HepG2 (cell line): ENCODE data around the gene ADGRG1. TPM values are rescaled to one million over a fixed set of nuclear protein-coding genes. Genes with fewer than 3 reads are reported as not detected.

Experiments used
- ATAC-seq: fragments of 200-7000 bp; cut with Tn5 transposase; 3 replicates; pipeline ENCODE4 v1.9.1; 2020; ENCODE audit warnings: mild to moderate bottlenecking, moderate library complexity
- BruUV-seq: library from RNA; stranded (reverse); fragments of 400-500 nt; replicated peaks from 2 replicates; lab custom pipeline; 2021; lab: Mats Ljungman, UMichigan
- CTCF ChIA-PET: fragments of 300-600 bp; formaldehyde crosslinking; extraction: SDS; loops from one replicate; lab custom pipeline; 2021; ENCODE audit warnings: low total read pairs, inconsistent platforms, low intra/inter-chr PET ratio; lab: Yijun Ruan, JAX
- POLR2A ChIA-PET: fragments of 350-600 bp; sonication (Branson Sonifier 250); formaldehyde crosslinking; loops from one replicate; lab custom pipeline; 2020; ENCODE audit warnings: antibody characterized with exemption, inconsistent platforms; lab: Yijun Ruan, JAX
- DNase-seq: peaks from one replicate; pipeline ENCODE4 v3.0.0-alpha.2; 2015; ENCODE audit warnings: low spot score
- FAIRE-seq: peaks from 3 replicates; lab custom pipeline; 2011; peaks lifted over from hg19 to GRCh38; lab: Jason Lieb, UNC
- H2AFZ ChIP-seq: one replicate; pipeline ENCODE4 v1.6.1; 2011; ENCODE audit warnings: low read length, inconsistent platforms
- H3K27ac ChIP-seq: fragments of 300-600 bp; 3 replicates; pipeline ENCODE4 v1.8.0; 2011; ENCODE audit warnings: mixed run types, mild to moderate bottlenecking, mixed read lengths, low read length, inconsistent platforms; ENCODE audit not compliant: insufficient read depth; ENCODE audit errors: extremely low read length
- H3K27me3 ChIP-seq, 2 experiments: fragments of 200-600 bp in 1 of 2; 2 replicates in 1 of 2; 3 replicates in 1 of 2; pipeline versions ENCODE4 v1.6.0 to v1.8.0; 2011; ENCODE audit warnings: low read length in 2 of 2, mild to moderate bottlenecking in 2 of 2, moderate library complexity in 2 of 2, inconsistent platforms in 1 of 2; ENCODE audit not compliant: insufficient read depth in 2 of 2, control insufficient read depth in 1 of 2
- H3K36me3 ChIP-seq, 2 experiments: fragments of 200-600 bp in 1 of 2; replicated peaks in 1 of 2; 2 replicates in 1 of 2; 3 replicates in 1 of 2; pipeline versions ENCODE4 v1.5.1 to v1.8.0; 2011; ENCODE audit warnings: low read length in 2 of 2, inconsistent platforms in 1 of 2; ENCODE audit not compliant: insufficient read depth in 2 of 2, control insufficient read depth in 1 of 2
- H3K4me1 ChIP-seq: 2 replicates; pipeline ENCODE4 v1.5.1; 2012; ENCODE audit warnings: low read length, inconsistent platforms; ENCODE audit not compliant: insufficient read depth
- H3K4me2 ChIP-seq: 2 replicates; pipeline ENCODE4 v1.6.0; 2011; ENCODE audit warnings: low read depth, low read length, inconsistent platforms
- H3K4me3 ChIP-seq, 3 experiments: fragments of 200-600 bp in 1 of 3; sonication (generic), shearing (Covaris generic) in 1 of 3; replicated peaks in 1 of 3; 2 replicates each; pipeline ENCODE4 v1.5.1; 2011 to 2016; ENCODE audit warnings: low read length in 3 of 3, inconsistent platforms in 2 of 3, low read depth in 2 of 3, mild to moderate bottlenecking in 2 of 3, control low read depth in 1 of 3, mixed read lengths in 1 of 3; ENCODE audit not compliant: insufficient read depth in 1 of 3
- H3K79me2 ChIP-seq: one replicate; pipeline ENCODE4 v1.6.1; 2011; ENCODE audit warnings: low read length, inconsistent platforms; ENCODE audit not compliant: insufficient read depth
- H3K9ac ChIP-seq: 2 replicates; pipeline ENCODE4 v1.6.0; 2011; ENCODE audit warnings: mild to moderate bottlenecking, low read depth, low read length, inconsistent platforms; ENCODE audit not compliant: insufficient read depth
- H3K9me3 ChIP-seq: 2 replicates; pipeline ENCODE4 v1.5.1; 2012; ENCODE audit warnings: mild to moderate bottlenecking, low read length
- H4K20me1 ChIP-seq: 2 replicates; pipeline ENCODE4 v1.6.0; 2011; ENCODE audit warnings: inconsistent platforms, mild to moderate bottlenecking, low read length, moderate library complexity; ENCODE audit not compliant: insufficient read depth
- CAMTA2 ChIP-seq: sonication (generic); formaldehyde crosslinking; IDR thresholded peaks from 2 replicates; pipeline ENCODE4 v1.4.0; 2020; ENCODE audit warnings: mild to moderate bottlenecking, missing genetic modification reagents, borderline replicate concordance
- MAFF ChIP-seq: IDR thresholded peaks from 2 replicates; pipeline ENCODE4 v1.6.1; 2011; ENCODE audit warnings: low read depth, low read length, improper control_type of control experiment
- MAFK ChIP-seq, 2 experiments: IDR thresholded peaks in 1 of 2; conservative IDR thresholded peaks in 1 of 2; 2 replicates each; pipeline ENCODE4 v1.6.1; 2011; ENCODE audit warnings: improper control_type of control experiment in 2 of 2, low read length in 2 of 2
- MEF2D ChIP-seq: sonication (generic); formaldehyde crosslinking; IDR thresholded peaks from 2 replicates; pipeline ENCODE4 v1.5.1; 2020; ENCODE audit warnings: mild to moderate bottlenecking, missing genetic modification reagents
- ZNF263 ChIP-seq: sonication (generic); formaldehyde crosslinking; IDR thresholded peaks from 2 replicates; pipeline ENCODE4 v1.4.0; 2020; ENCODE audit warnings: missing genetic modification reagents
- ZNF691 ChIP-seq: sonication (generic); formaldehyde crosslinking; IDR thresholded peaks from 2 replicates; pipeline ENCODE4 v1.4.0; 2020; ENCODE audit warnings: missing genetic modification reagents, low read depth, mild to moderate bottlenecking, borderline replicate concordance
- ZNF7 ChIP-seq: IDR thresholded peaks from 2 replicates; pipeline ENCODE4 v1.6.1; 2016; ENCODE audit warnings: missing biosample characterization, missing genetic modification reagents
- WGBS: methylation state at CpG from one replicate; pipeline ENCODE4 v1.1.6; 2017; ENCODE audit warnings: low lambda C conversion rate; 5-methylcytosine and 5-hydroxymethylcytosine counted together
- in situ Hi-C: cut with HindIII; loops from 2 replicates; pipeline ENCODE4 v1.10.0; 2017; ENCODE audit warnings: low pct_unique_long_range_greater_than_20kb; ENCODE audit not compliant: extremely low pct_ligation_motif_present
- intact Hi-C: fragments of 100-400 bp; cut with micrococcal nuclease; formaldehyde crosslinking; loops from one replicate; pipeline ENCODE4 v1.10.0; 2022; ENCODE audit not compliant: unreplicated experiment
- polyA plus RNA-seq, 8 experiments: library from polyadenylated mRNA; depleted of rRNA in 3 of 8; stranded (reverse) in 7 of 8; unstranded in 1 of 8; fragments of >200 nt; fragmentation: Illumina TruSeq in 4 of 8; extraction: Trizol in 4 of 8; gene quantifications; 2 replicates each; pipeline versions ENCODE4 v1.2.1 to v1.2.3, GENCODE V29; 2011 to 2016; ENCODE audit warnings: low read depth in 4 of 8, missing spikeins in 1 of 8, mixed read lengths in 1 of 8; ENCODE audit not compliant: insufficient read depth in 1 of 8
- total RNA-seq, 5 experiments: library from RNA; depleted of rRNA; stranded (reverse); fragments of >200 nt; fragmentation: Illumina TruSeq; extraction: Trizol; gene quantifications; 2 replicates each; pipeline ENCODE4 v1.2.3, GENCODE V29; 2016; ENCODE audit warnings: low read depth in 1 of 5

ADGRG1 gene
- total and polyA plus RNA-seq, 2 of the 13 experiments (the other 11 are each of a cell fraction or from before 2014, with no cell fraction given) = 2.7 to 5.9 TPM

- Histone ChIP-seq H3K27me3 (no peaks in the 10 kb centered on the region), H4K20me1 (no peaks in the 10 kb centered on the region), H3K27ac (no peak overlapping the region), H3K4me3 (no peak overlapping the region), H3K36me3 (no peaks in the 10 kb centered on the region), H3K9me3 (no peaks in the 10 kb centered on the region), H3K4me2 (0 out of 2 replicates have a peak overlapping the region, but pooled peaks have one; percentile 13), H3K4me1 (peaks cover 82% of the 10 kb centered on the region), H2AFZ (no peak overlapping the region), H3K79me2 (no peaks in the 10 kb centered on the region), H3K9ac (no peak overlapping the region)
- ATAC-seq = no peak
- intact Hi-C loops = no loop called here
- FAIRE-seq = no peak
- no peak for DNase-seq
- WGBS = 44% methylated on average over 1 of the region's 2 CpGs
- in situ Hi-C loops = no loop called here
- ChIA-PET CTCF (no interaction called here), POLR2A (interaction anchor here (3.6 kb wide), 1 partner anchor 11 kb away, joined by 42 read pairs; no protein-coding TSS in a partner anchor)
- TF ChIP-seq ZNF691 (no peak), MEF2D (no peak), MAFF (peak; percentile 59), ZNF7 (CRISPR knock-in tag) (no peak), MAFK (conservative IDR thresholded peaks at IDR 0.05 in 1 of 2, IDR thresholded peaks at IDR 0.05 in 1 of 2; ENCODE audit: low read length in 2 of 2) (peak in 1 of 2 experiments; percentile 70; a peak in 3 of 4 replicates)
- no TSS peak for BruUV-seq
Observed at GRCh38 chr16:57692636-57693035, 64.2 kb downstream of the ADGRG1 start.

- in situ Hi-C loops = no loop called here
- POLR2A ChIA-PET = interaction anchor here (0.7 to 3.6 kb wide), 8 partner anchors 9 to 201 kb away, joined by 3 to 42 read pairs (median 4); partner anchors contain the start of genes ADGRG3 and KATNB1
Observed at GRCh38 chr16:57693550-57693949, 65.1 kb downstream of the ADGRG1 start.

More at GRCh38 chr16:57693550-57693949, 65.1 kb downstream of the ADGRG1 start:
- H3K9ac ChIP-seq = peak overlapping the region; percentile 28; the same call in 1 of the 2 replicates
- H3K9me3 ChIP-seq = no peaks in the 10 kb centered on the region
- DNase-seq (no peak), FAIRE-seq (no peak), ATAC-seq (no peak)
- CTCF ChIA-PET = interaction anchor here (1.5 kb wide), 1 partner anchor 16 kb away, joined by 3 read pairs; no protein-coding TSS in a partner anchor
- no peak for TF ChIP-seq CAMTA2 (CRISPR knock-in tag)
- TF ChIP-seq ZNF263 (CRISPR knock-in tag) = peak; percentile 44; the same call in 1 of the 2 replicates
- peak overlapping the region in 1 of 3 experiments; percentile 54; a peak in 2 of 6 replicates for H3K4me3 ChIP-seq
- peak overlapping the region; percentile 81 for H3K4me2 ChIP-seq
- H3K4me1 ChIP-seq = peaks cover 81% of the 10 kb centered on the region
- no peaks in the 10 kb centered on the region for H3K27me3 ChIP-seq
- H3K36me3 ChIP-seq = no peaks in the 10 kb centered on the region
- peak overlapping the region; percentile 59 for H3K27ac ChIP-seq
- 0% methylated on average over 4 of the region's 4 CpGs for WGBS
- no peaks in the 10 kb centered on the region for H4K20me1 ChIP-seq
- intact Hi-C loops = no loop called here
- no peak overlapping the region for H2AFZ ChIP-seq
- no peaks in the 10 kb centered on the region for H3K79me2 ChIP-seq
- no TSS peak for BruUV-seq
